ENCODE results near the gene GALNT2. TPM values are rescaled to one million over a fixed set of nuclear protein-coding genes. Genes with fewer than 3 reads are reported as not detected.

The GALNT2 gene
- polyA plus RNA-seq, 1 of the 3 experiments (the other 2 are of a cell fraction) = 118 TPM

GRCh38 chr1:230259621-230260020, 192.6 kb downstream of the GALNT2 start:
- H3K27ac ChIP-seq (ENCODE audit: low read depth in 2 of 2, low read length in 1 of 2) = no peak overlapping the region
- no peak overlapping the region for H3K9ac ChIP-seq
- H3K9me3 ChIP-seq = no peaks in the 10 kb centered on the region
- H4K20me1 ChIP-seq (ENCODE audit: insufficient read depth) = no peaks in the 10 kb centered on the region
- no peak overlapping the region for H3K4me3 ChIP-seq (ENCODE audit: low read depth in 2 of 2, low read length in 1 of 2)
- H3K9me2 ChIP-seq = no peaks in the 10 kb centered on the region
- no peaks in the 10 kb centered on the region for H3F3A ChIP-seq (replicated peaks; ENCODE audit: insufficient read depth)
- 89% methylated on average over 3 of the region's 3 CpGs for whole genome bisulfite sequencing (ENCODE audit: low lambda C conversion rate)
- H3K27me3 ChIP-seq (ENCODE audit: insufficient read depth) = no peaks in the 10 kb centered on the region
- H3K36me3 ChIP-seq (replicated peaks in 1 of 2; ENCODE audit: control insufficient read depth in 1 of 2, insufficient read depth in 2 of 2, low read length in 1 of 2) = peaks cover 32 to 54% of the 10 kb centered on the region in 2 experiments
- H3K4me2 ChIP-seq = no peak overlapping the region
- TF ChIP-seq MEF2A (IDR thresholded peaks at IDR 0.05; ENCODE audit: borderline replicate concordance, low read depth) (no peak), NFIC (IDR thresholded peaks at IDR 0.05; ENCODE audit: borderline replicate concordance) (no peak), CTCF (IDR thresholded peaks at IDR 0.05) (no peak), MAX (IDR thresholded peaks at IDR 0.05; ENCODE audit: low read depth) (no peak), SIN3A (IDR thresholded peaks at IDR 0.05; ENCODE audit: borderline replicate concordance, low read depth, low read length) (no peak), RXRA (IDR thresholded peaks at IDR 0.05; ENCODE audit: borderline replicate concordance, low read depth) (no peak), FOXJ3 (CRISPR knock-in tag; IDR thresholded peaks at IDR 0.05) (no peak), TEAD4 (IDR thresholded peaks at IDR 0.05; ENCODE audit: borderline replicate concordance, insufficient read depth) (no peak), GABPA (IDR thresholded peaks at IDR 0.05; ENCODE audit: low read depth) (no peak), POLR2AphosphoS5 (IDR thresholded peaks at IDR 0.05; ENCODE audit: low read depth, low read length) (no peak), YY1 (IDR thresholded peaks at IDR 0.05; ENCODE audit: low read depth) (no peak), FOXM1 (IDR thresholded peaks at IDR 0.05; ENCODE audit: low read depth) (no peak), RFX5 (IDR thresholded peaks at IDR 0.05; ENCODE audit: low read length) (no peak)
- TF ChIP-seq, protein P1, sequence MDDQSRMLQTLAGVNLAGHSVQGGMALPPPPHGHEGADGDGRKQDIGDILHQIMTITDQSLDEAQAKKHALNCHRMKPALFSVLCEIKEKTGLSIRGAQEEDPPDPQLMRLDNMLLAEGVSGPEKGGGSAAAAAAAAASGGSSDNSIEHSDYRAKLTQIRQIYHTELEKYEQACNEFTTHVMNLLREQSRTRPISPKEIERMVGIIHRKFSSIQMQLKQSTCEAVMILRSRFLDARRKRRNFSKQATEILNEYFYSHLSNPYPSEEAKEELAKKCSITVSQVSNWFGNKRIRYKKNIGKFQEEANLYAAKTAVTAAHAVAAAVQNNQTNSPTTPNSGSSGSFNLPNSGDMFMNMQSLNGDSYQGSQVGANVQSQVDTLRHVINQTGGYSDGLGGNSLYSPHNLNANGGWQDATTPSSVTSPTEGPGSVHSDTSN (IDR thresholded peaks at IDR 0.05) = no peak
- TF ChIP-seq, protein P2, sequence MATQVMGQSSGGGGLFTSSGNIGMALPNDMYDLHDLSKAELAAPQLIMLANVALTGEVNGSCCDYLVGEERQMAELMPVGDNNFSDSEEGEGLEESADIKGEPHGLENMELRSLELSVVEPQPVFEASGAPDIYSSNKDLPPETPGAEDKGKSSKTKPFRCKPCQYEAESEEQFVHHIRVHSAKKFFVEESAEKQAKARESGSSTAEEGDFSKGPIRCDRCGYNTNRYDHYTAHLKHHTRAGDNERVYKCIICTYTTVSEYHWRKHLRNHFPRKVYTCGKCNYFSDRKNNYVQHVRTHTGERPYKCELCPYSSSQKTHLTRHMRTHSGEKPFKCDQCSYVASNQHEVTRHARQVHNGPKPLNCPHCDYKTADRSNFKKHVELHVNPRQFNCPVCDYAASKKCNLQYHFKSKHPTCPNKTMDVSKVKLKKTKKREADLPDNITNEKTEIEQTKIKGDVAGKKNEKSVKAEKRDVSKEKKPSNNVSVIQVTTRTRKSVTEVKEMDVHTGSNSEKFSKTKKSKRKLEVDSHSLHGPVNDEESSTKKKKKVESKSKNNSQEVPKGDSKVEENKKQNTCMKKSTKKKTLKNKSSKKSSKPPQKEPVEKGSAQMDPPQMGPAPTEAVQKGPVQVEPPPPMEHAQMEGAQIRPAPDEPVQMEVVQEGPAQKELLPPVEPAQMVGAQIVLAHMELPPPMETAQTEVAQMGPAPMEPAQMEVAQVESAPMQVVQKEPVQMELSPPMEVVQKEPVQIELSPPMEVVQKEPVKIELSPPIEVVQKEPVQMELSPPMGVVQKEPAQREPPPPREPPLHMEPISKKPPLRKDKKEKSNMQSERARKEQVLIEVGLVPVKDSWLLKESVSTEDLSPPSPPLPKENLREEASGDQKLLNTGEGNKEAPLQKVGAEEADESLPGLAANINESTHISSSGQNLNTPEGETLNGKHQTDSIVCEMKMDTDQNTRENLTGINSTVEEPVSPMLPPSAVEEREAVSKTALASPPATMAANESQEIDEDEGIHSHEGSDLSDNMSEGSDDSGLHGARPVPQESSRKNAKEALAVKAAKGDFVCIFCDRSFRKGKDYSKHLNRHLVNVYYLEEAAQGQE (IDR thresholded peaks at IDR 0.05; ENCODE audit: low read depth, low read length) = no peak
- no peaks in the 10 kb centered on the region for H3K79me2 ChIP-seq (ENCODE audit: insufficient read depth)
- no peak for DNase-seq
- CTCF ChIA-PET = interaction anchor here (1.8 kb wide), 1 partner anchor 12 kb away, joined by 3 read pairs; no protein-coding TSS in a partner anchor
- no peak overlapping the region for H2AFZ ChIP-seq (ENCODE audit: low read depth)
- POLR2A ChIA-PET = no interaction called here
- H3K4me1 ChIP-seq (ENCODE audit: control insufficient read depth in 1 of 2, insufficient read depth in 2 of 2, low read depth in 1 of 2, low read length in 1 of 2) = no peaks in the 10 kb centered on the region
